HepG2 (cell line): ENCODE measurements around the gene RCOR1. TPM values are rescaled to one million over a fixed set of nuclear protein-coding genes. Genes with fewer than 3 reads are reported as not detected.

Experiments used
- ADNP ChIP-seq: sonication (generic); formaldehyde crosslinking; IDR thresholded peaks from 2 replicates; pipeline ENCODE4 v1.4.0; 2020; ENCODE audit warnings: missing genetic modification reagents
- CAMTA2 ChIP-seq: sonication (generic); formaldehyde crosslinking; IDR thresholded peaks from 2 replicates; pipeline ENCODE4 v1.4.0; 2020; ENCODE audit warnings: mild to moderate bottlenecking, missing genetic modification reagents, borderline replicate concordance
- KAT7 ChIP-seq: IDR thresholded peaks from 2 replicates; pipeline ENCODE4 v1.6.1; 2018; ENCODE audit warnings: borderline replicate concordance, missing compliant biosample characterization
- MED13 ChIP-seq: sonication (generic); formaldehyde crosslinking; IDR thresholded peaks from 2 replicates; pipeline ENCODE4 v1.5.0; 2020; ENCODE audit warnings: missing genetic modification reagents
- MNT ChIP-seq: fragments of 450-650 bp; IDR thresholded peaks from 2 replicates; pipeline ENCODE4 v1.6.1; 2016
- SRY ChIP-seq: sonication (generic); formaldehyde crosslinking; IDR thresholded peaks from 2 replicates; pipeline ENCODE4 v1.8.0; 2022; ENCODE audit warnings: mild to moderate bottlenecking, missing genetic modification reagents
- ZBTB37 ChIP-seq: sonication (generic); formaldehyde crosslinking; IDR thresholded peaks from 2 replicates; pipeline ENCODE4 v1.4.0; 2020; ENCODE audit warnings: mild to moderate bottlenecking, missing genetic modification reagents
- ZNF292 ChIP-seq: sonication (generic); formaldehyde crosslinking; IDR thresholded peaks from 2 replicates; pipeline ENCODE4 v1.8.1; 2022; ENCODE audit warnings: mild to moderate bottlenecking, low read depth, missing genetic modification reagents, borderline replicate concordance
- ZNF326 ChIP-seq: sonication (generic); formaldehyde crosslinking; IDR thresholded peaks from 2 replicates; pipeline ENCODE4 v1.4.0; 2020; ENCODE audit warnings: missing genetic modification reagents, borderline replicate concordance
- ZNF703 ChIP-seq: sonication (generic); formaldehyde crosslinking; IDR thresholded peaks from 2 replicates; pipeline ENCODE4 v1.5.1; 2020; ENCODE audit warnings: missing genetic modification reagents, mild to moderate bottlenecking, moderate library complexity, borderline replicate concordance
- polyA plus RNA-seq, 8 experiments: library from polyadenylated mRNA; depleted of rRNA in 3 of 8; stranded (reverse) in 7 of 8; unstranded in 1 of 8; fragments of >200 nt; fragmentation: Illumina TruSeq in 4 of 8; extraction: Trizol in 4 of 8; gene quantifications; 2 replicates each; pipeline versions ENCODE4 v1.2.1 to v1.2.3, GENCODE V29; 2011 to 2016; ENCODE audit warnings: low read depth in 4 of 8, missing spikeins in 1 of 8, mixed read lengths in 1 of 8; ENCODE audit not compliant: insufficient read depth in 1 of 8
- total RNA-seq, 5 experiments: library from RNA; depleted of rRNA; stranded (reverse); fragments of >200 nt; fragmentation: Illumina TruSeq; extraction: Trizol; gene quantifications; 2 replicates each; pipeline ENCODE4 v1.2.3, GENCODE V29; 2016; ENCODE audit warnings: low read depth in 1 of 5
- TF ChIP-seq, protein P1 (sequence below): IDR thresholded peaks from 2 replicates; pipeline ENCODE4 v1.4.0; 2020; ENCODE audit warnings: mild to moderate bottlenecking, missing genetic modification reagents
- TF ChIP-seq, protein P2 (sequence below): sonication (generic); formaldehyde crosslinking; IDR thresholded peaks from 2 replicates; pipeline ENCODE4 v1.4.0; 2020; ENCODE audit warnings: mild to moderate bottlenecking, missing genetic modification reagents

RCOR1 gene
- total and polyA plus RNA-seq, 2 of the 13 experiments (the other 11 are each of a cell fraction or from before 2014, with no cell fraction given): 10.2 to 11.1 TPM

DNA sequence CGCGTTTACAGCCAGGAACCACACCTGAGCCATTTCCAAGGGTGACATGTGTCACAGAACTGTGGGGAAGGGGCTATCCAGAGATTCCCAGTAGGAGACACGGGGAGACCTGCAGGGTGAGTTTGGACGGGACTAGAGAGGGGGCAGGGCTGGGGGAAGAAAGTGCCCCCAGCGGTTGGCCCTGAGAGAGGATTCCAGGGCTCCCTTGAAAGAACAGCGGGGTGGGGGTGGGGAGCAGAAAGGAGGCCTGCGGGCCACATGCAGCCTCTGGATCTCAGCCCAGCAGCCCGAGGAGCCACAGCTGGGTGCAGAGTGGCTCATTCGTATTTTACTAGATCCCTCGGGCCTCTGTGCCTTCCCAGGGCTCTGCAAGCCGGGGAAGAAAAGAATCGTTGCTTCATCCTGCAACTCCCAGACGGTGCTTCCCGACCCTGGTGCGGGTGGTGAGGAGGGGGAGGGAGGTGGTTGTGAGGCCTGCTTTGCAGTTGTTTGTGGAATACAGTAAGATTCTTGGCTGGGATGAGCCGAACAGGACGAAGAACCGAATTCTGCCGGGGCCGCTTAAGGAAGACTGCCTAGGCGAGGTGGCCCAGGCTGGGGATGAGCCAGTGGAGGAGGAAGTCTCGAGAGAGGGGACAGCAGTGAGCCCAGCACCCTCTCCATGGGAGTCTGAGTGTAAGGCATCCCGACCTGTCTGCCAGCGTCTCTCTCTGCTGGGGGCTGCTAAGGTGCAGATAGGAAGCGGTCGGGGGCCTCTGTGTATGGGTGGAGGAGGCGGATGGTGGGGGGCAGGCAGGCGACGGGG lies 46.8 kb upstream of the RCOR1 start (continued):
- TF ChIP-seq, protein P1, sequence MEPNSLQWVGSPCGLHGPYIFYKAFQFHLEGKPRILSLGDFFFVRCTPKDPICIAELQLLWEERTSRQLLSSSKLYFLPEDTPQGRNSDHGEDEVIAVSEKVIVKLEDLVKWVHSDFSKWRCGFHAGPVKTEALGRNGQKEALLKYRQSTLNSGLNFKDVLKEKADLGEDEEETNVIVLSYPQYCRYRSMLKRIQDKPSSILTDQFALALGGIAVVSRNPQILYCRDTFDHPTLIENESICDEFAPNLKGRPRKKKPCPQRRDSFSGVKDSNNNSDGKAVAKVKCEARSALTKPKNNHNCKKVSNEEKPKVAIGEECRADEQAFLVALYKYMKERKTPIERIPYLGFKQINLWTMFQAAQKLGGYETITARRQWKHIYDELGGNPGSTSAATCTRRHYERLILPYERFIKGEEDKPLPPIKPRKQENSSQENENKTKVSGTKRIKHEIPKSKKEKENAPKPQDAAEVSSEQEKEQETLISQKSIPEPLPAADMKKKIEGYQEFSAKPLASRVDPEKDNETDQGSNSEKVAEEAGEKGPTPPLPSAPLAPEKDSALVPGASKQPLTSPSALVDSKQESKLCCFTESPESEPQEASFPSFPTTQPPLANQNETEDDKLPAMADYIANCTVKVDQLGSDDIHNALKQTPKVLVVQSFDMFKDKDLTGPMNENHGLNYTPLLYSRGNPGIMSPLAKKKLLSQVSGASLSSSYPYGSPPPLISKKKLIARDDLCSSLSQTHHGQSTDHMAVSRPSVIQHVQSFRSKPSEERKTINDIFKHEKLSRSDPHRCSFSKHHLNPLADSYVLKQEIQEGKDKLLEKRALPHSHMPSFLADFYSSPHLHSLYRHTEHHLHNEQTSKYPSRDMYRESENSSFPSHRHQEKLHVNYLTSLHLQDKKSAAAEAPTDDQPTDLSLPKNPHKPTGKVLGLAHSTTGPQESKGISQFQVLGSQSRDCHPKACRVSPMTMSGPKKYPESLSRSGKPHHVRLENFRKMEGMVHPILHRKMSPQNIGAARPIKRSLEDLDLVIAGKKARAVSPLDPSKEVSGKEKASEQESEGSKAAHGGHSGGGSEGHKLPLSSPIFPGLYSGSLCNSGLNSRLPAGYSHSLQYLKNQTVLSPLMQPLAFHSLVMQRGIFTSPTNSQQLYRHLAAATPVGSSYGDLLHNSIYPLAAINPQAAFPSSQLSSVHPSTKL (CRISPR knock-in tag): no peak
- no peak for TF ChIP-seq ADNP
- TF ChIP-seq MNT: no peak
- 0 out of 2 replicates have a peak, but pooled peaks have one; percentile 13 for TF ChIP-seq KAT7 (CRISPR knock-in tag)
- TF ChIP-seq CAMTA2 (CRISPR knock-in tag): 0 out of 2 replicates have a peak, but pooled peaks have one; percentile 76
- peak; percentile 61; the same call in 1 of the 2 replicates for TF ChIP-seq ZBTB37
- TF ChIP-seq ZNF326: no peak
- no peak; the same call in 1 of the 2 replicates for TF ChIP-seq SRY (CRISPR knock-in tag)
- no peak for TF ChIP-seq ZNF292
- TF ChIP-seq, protein P2, sequence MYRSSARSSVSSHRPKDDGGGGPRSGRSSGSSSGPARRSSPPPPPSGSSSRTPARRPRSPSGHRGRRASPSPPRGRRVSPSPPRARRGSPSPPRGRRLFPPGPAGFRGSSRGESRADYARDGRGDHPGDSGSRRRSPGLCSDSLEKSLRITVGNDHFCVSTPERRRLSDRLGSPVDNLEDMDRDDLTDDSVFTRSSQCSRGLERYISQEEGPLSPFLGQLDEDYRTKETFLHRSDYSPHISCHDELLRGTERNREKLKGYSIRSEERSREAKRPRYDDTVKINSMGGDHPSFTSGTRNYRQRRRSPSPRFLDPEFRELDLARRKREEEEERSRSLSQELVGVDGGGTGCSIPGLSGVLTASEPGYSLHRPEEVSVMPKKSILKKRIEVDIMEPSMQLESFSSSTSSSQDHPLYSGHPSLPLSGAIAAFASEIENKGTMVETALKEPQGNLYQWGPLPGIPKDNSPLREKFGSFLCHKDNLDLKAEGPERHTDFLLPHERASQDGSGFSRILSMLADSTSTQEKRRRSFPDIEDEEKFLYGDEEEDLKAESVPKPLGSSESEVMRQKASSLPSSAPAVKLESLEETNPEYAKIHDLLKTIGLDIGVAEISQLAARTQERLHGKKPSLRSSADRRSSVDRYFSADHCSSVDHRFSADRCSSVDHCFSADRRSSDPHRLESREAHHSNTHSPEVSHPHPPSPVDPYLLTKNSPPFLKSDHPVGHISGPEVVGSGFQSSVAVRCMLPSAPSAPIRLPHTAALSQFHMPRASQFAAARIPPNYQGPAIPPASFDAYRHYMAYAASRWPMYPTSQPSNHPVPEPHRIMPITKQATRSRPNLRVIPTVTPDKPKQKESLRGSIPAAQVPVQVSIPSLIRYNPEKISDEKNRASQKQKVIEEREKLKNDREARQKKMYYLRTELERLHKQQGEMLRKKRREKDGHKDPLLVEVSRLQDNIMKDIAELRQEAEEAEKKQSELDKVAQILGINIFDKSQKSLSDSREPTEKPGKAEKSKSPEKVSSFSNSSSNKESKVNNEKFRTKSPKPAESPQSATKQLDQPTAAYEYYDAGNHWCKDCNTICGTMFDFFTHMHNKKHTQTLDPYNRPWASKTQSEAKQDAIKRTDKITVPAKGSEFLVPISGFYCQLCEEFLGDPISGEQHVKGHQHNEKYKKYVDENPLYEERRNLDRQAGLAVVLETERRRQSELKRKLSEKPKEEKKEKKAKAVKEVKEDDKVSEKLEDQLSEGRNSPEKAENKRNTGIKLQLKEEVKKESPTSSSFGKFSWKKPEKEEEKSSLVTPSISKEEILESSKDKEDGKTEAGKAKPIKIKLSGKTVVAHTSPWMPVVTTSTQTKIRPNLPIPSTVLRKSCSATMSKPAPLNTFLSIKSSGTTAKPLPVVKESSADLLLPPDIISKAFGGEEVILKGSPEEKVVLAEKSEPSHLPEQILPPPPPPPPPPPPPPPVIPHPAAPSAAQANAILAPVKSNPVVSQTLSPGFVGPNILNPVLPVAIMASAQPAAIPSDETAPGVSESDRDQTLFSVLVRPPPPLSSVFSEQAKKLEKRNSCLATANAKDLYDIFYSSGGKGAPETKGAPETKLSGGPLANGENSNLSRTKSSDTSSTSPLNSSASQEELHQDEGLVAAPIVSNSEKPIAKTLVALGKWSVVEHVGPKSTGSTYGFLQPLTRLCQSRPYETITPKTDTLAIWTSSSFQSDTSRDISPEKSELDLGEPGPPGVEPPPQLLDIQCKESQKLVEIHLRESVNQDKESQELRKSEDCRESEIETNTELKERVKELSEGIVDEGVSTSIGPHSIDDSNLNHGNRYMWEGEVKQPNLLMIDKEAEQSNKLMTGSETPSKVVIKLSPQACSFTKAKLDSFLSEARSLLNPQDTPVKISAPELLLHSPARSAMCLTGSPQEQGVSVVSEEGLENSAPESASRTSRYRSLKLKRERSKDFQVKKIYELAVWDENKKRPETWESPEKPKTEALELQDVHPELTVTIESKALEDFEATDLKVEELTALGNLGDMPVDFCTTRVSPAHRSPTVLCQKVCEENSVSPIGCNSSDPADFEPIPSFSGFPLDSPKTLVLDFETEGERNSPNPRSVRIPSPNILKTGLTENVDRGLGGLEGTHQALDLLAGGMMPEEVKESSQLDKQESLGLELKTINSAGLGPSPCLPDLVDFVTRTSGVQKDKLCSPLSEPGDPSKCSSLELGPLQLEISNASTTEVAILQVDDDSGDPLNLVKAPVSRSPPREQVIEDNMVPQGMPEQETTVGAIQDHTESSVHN: no peak
- 0 out of 2 replicates have a peak, but pooled peaks have one; percentile 13 for TF ChIP-seq ZNF703 (CRISPR knock-in tag)
- TF ChIP-seq MED13 (CRISPR knock-in tag): no peak
